Natural killer cell (primary cell): Measurements from ENCODE around the gene ZNF41. TPM values are rescaled to one million over a fixed set of nuclear protein-coding genes. Genes with fewer than 3 reads are reported as not detected.

Experiments
- ATAC-seq, 3 donors: fragments of 150-1000 bp in 2 of 3; fragments of 200-7000 bp in 1 of 3; cut with Tn5 transposase; 1 replicate in 1 of 3; 2 replicates in 2 of 3; pipeline ENCODE4 v1.10.0; 2021; ENCODE audit warnings: mild to moderate bottlenecking in 2 of 3, moderate library complexity in 2 of 3
- DNase-seq, 2 donors: peaks; one replicate each; pipeline versions ENCODE4 v3.0.0 to v3.0.0-alpha.2; 2013 to 2021; ENCODE audit warnings: mixed read lengths in 1 of 2
- H3K27ac ChIP-seq: one replicate; pipeline ENCODE4 v1.5.1; 2013; ENCODE audit warnings: mild to moderate bottlenecking, low read length
- H3K27me3 ChIP-seq: one replicate; pipeline ENCODE4 v1.6.1; 2013; ENCODE audit warnings: low read length; ENCODE audit not compliant: control insufficient read depth, insufficient read depth
- H3K36me3 ChIP-seq: one replicate; pipeline ENCODE4 v1.6.1; 2013; ENCODE audit warnings: low read length; ENCODE audit not compliant: control insufficient read depth, insufficient read depth
- H3K4me1 ChIP-seq: one replicate; pipeline ENCODE4 v1.6.1; 2013; ENCODE audit warnings: low read length; ENCODE audit not compliant: control insufficient read depth, insufficient read depth
- H3K4me3 ChIP-seq: one replicate; pipeline ENCODE4 v1.5.1; 2013; ENCODE audit warnings: low read length
- H3K9me3 ChIP-seq: one replicate; pipeline ENCODE4 v1.6.1; 2013; ENCODE audit warnings: low read length; ENCODE audit not compliant: control insufficient read depth, insufficient read depth
- H3K27ac Mint-ChIP-seq, 2 donors: one replicate each; pipeline ENCODE4 v1.8.0; 2022; ENCODE audit warnings: mild to moderate bottlenecking in 2 of 2, mixed read lengths in 2 of 2, moderate library complexity in 1 of 2
- H3K27me3 Mint-ChIP-seq, 2 donors: one replicate each; pipeline ENCODE4 v1.8.0; 2022; ENCODE audit warnings: low read depth in 2 of 2, mixed read lengths in 2 of 2
- H3K36me3 Mint-ChIP-seq: one replicate; pipeline ENCODE4 v1.8.0; 2022; ENCODE audit warnings: mixed read lengths
- H3K4me1 Mint-ChIP-seq, 2 donors: one replicate each; pipeline ENCODE4 v1.8.0; 2022; ENCODE audit warnings: mixed read lengths in 2 of 2
- H3K4me3 Mint-ChIP-seq: one replicate; pipeline ENCODE4 v1.8.0; 2022; ENCODE audit warnings: mild to moderate bottlenecking, moderate library complexity, mixed read lengths
- H3K9me3 Mint-ChIP-seq, 2 donors: one replicate each; pipeline ENCODE4 v1.8.0; 2022; ENCODE audit warnings: mixed read lengths in 2 of 2
- WGBS: methylation state at CpG from one replicate; pipeline ENCODE4 v1.1.7; 2013; ENCODE audit warnings: missing lambda C conversion rate; ENCODE audit not compliant: insufficient coverage; 5-methylcytosine and 5-hydroxymethylcytosine counted together
- intact Hi-C: fragments of 100-400 bp; cut with micrococcal nuclease; formaldehyde crosslinking; loops from one replicate; pipeline ENCODE4 v1.14.2; 2022
- total RNA-seq, 4 donors: library from RNA; stranded (reverse); fragments of 120-200 nt in 1 of 4; gene quantifications; one replicate each; pipeline versions ENCODE4 v1.2.3 to v1.2.4, GENCODE V29; 2013 to 2022
- TF ChIP-seq, protein P1 (sequence below): fragments of 200-600 bp; IDR thresholded peaks from one replicate; pipeline ENCODE4 v1.8.0; 2022; ENCODE audit warnings: antibody characterized with exemption

The ZNF41 gene
- total RNA-seq, 3 donors from 2014 or later (not counting 1 experiment from before 2014, with no cell fraction given), result 7.9 to 11.8 (median 10.0) TPM

- H3K27me3 Mint-ChIP-seq, result no peaks in the 10 kb centered on the region
- no peak overlapping the region for H3K27ac Mint-ChIP-seq
- no peaks in the 10 kb centered on the region for H3K4me1 Mint-ChIP-seq
- DNase-seq, result no peak
- Histone ChIP-seq H3K4me3 (no peak overlapping the region), H3K9me3 (peaks cover 12% of the 10 kb centered on the region), H3K27me3 (no peaks in the 10 kb centered on the region), H3K27ac (no peak overlapping the region), H3K4me1 (no peaks in the 10 kb centered on the region), H3K36me3 (peaks cover 50% of the 10 kb centered on the region)
- H3K9me3 Mint-ChIP-seq, result peaks cover 3 to 4% of the 10 kb centered on the region in 2 donors
- ATAC-seq, result no peak
- no peak overlapping the region for H3K4me3 Mint-ChIP-seq
- TF ChIP-seq, protein P1, sequence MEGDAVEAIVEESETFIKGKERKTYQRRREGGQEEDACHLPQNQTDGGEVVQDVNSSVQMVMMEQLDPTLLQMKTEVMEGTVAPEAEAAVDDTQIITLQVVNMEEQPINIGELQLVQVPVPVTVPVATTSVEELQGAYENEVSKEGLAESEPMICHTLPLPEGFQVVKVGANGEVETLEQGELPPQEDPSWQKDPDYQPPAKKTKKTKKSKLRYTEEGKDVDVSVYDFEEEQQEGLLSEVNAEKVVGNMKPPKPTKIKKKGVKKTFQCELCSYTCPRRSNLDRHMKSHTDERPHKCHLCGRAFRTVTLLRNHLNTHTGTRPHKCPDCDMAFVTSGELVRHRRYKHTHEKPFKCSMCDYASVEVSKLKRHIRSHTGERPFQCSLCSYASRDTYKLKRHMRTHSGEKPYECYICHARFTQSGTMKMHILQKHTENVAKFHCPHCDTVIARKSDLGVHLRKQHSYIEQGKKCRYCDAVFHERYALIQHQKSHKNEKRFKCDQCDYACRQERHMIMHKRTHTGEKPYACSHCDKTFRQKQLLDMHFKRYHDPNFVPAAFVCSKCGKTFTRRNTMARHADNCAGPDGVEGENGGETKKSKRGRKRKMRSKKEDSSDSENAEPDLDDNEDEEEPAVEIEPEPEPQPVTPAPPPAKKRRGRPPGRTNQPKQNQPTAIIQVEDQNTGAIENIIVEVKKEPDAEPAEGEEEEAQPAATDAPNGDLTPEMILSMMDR, result no peak
- peaks cover 36% of the 10 kb centered on the region for H3K36me3 Mint-ChIP-seq
- intact Hi-C loops, result no loop called here
- 99% methylated on average over 7 of the region's 8 CpGs for WGBS
Measured at GRCh38 chrX:47452112-47452511, 30.9 kb downstream of the ZNF41 start.

- Histone ChIP-seq H3K27ac (no peak overlapping the region), H3K4me1 (no peaks in the 10 kb centered on the region), H3K9me3 (peaks cover 14% of the 10 kb centered on the region), H3K4me3 (no peak overlapping the region), H3K36me3 (peaks cover 32% of the 10 kb centered on the region), H3K27me3 (no peaks in the 10 kb centered on the region)
- ATAC-seq (no peak), DNase-seq (no peak)
- no peaks in the 10 kb centered on the region for H3K4me1 Mint-ChIP-seq
- no peaks in the 10 kb centered on the region for H3K27me3 Mint-ChIP-seq
- TF ChIP-seq, protein P1, result no peak
- intact Hi-C loops, result no loop called here
- H3K4me3 Mint-ChIP-seq, result no peak overlapping the region
- peaks cover 4% of the 10 kb centered on the region in 2 donors for H3K9me3 Mint-ChIP-seq
- peaks cover 32% of the 10 kb centered on the region for H3K36me3 Mint-ChIP-seq
- 90% methylated on average over 2 of the region's 6 CpGs for WGBS
- no peak overlapping the region for H3K27ac Mint-ChIP-seq
Measured at GRCh38 chrX:47448165-47448806, 34.7 kb downstream of the ZNF41 start.

DNA sequence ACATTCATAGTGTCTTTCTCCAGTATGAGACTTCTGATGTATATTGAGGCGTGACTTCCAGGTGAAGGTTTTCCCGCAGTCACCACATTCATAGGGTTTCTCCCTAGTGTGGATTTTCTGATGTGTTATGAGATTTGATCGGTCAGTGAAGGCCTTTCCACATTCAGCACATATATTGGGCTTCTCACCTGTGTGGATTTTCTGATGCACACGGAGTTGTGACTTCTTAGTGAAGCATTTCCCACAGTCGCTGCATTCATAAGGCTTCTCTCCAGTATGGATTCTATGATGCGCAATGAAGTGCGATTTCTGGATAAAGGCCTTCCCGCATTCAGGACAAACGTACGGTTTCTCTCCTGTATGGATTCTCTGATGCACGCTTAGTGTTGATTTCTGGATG lies 35.4 kb downstream of the ZNF41 start:
- H3K36me3 Mint-ChIP-seq, result peaks cover 29% of the 10 kb centered on the region
- TF ChIP-seq, protein P1, result no peak
- H3K4me1 Mint-ChIP-seq, result no peaks in the 10 kb centered on the region
- Histone ChIP-seq H3K4me1 (no peaks in the 10 kb centered on the region), H3K27me3 (no peaks in the 10 kb centered on the region), H3K9me3 (peaks cover 14% of the 10 kb centered on the region), H3K36me3 (peaks cover 28% of the 10 kb centered on the region), H3K4me3 (no peak overlapping the region), H3K27ac (no peak overlapping the region)
- no peaks in the 10 kb centered on the region for H3K27me3 Mint-ChIP-seq
- intact Hi-C loops, result no loop called here
- ATAC-seq (no peak), DNase-seq (no peak)
- no peak overlapping the region for H3K4me3 Mint-ChIP-seq
- peaks cover 4% of the 10 kb centered on the region in 2 donors for H3K9me3 Mint-ChIP-seq
- H3K27ac Mint-ChIP-seq, result no peak overlapping the region
- 100% methylated on average over 8 of the region's 11 CpGs for WGBS

DNA sequence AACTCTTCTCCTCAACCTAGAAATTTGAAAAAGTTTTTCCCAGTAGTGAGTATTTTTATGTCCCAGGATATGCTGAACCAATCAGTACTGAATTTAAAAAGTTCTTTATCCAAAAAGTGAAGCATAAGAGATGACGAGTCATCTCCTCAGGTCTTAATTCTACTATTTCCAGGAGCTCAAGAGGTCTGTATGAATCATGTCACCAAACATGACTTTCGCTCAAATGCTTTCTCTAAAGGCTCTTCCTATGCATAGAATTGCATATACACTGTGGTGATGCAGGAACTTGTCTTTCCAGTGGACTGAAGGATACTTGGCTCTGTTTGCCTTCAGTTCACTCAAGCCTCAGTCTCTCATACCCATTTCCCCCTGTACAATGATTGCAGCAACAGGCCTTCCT lies 36.1 kb downstream of the ZNF41 start:
- Mint-ChIP-seq H3K4me1 (no peaks in the 10 kb centered on the region), H3K27me3 (no peaks in the 10 kb centered on the region), H3K36me3 (peaks cover 29% of the 10 kb centered on the region), H3K4me3 (no peak overlapping the region), H3K9me3 (peaks cover 4% of the 10 kb centered on the region in 2 donors), H3K27ac (no peak overlapping the region)
- 100% methylated on average over 1 of the region's 2 CpGs for WGBS
- Histone ChIP-seq H3K27ac (no peak overlapping the region), H3K36me3 (peaks cover 23% of the 10 kb centered on the region), H3K27me3 (no peaks in the 10 kb centered on the region), H3K4me1 (no peaks in the 10 kb centered on the region), H3K4me3 (no peak overlapping the region), H3K9me3 (peaks cover 14% of the 10 kb centered on the region)
- TF ChIP-seq, protein P1, result no peak
- DNase-seq (no peak), ATAC-seq (no peak)
- intact Hi-C loops, result no loop called here
